ENCODE results near the gene ZBTB48.

DNA sequence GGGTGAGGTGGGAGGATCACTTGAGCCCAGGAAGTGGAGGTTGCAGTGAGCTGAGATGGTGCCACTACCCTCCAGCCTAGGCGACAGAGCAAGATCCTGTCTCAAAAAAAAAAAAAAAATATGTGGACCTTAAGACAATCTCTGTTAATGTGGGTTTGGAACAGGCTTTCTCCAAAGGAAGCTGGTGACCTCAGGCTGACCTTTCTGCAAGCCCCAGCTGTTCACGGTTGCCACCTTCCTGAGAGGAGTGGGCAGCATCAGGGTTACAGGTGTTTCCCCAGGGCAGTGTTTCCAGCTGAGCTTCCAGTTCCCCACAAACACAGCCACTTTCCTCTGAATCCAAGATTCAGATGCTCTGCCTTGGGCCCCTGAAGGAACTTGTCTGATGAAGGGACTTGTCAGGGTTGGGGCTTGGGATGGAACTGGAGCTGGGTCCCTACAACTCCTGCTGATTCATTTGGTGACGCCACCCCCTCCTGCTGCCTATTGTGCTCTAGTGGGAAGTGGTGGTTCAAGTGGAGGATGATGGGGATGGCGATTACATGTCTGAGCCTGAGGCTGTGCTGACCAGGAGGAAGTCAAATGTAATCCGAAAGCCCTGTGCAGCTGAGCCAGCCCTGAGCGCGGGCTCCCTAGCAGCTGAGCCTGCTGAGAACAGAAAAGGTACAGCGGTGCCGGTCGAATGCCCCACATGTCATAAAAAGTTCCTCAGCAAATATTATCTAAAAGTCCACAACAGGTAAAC, 1.9 kb downstream of the ZBTB48 start:
- no peak for TF ChIP-seq POLR2AphosphoS5 (IDR thresholded peaks at IDR 0.05; ENCODE audit: borderline replicate concordance, low read depth, low read length)
- no peak for TF ChIP-seq EZH2 (IDR thresholded peaks at IDR 0.05)
- no peak for TF ChIP-seq FOXP2 (optimal IDR thresholded peaks at IDR 0.05; ENCODE audit: control extremely low read depth, extremely low read length, insufficient read depth)
